CD4-positive, alpha-beta memory T cell (primary cell): Measurements from ENCODE around the gene MEIS3. TPM values are rescaled to one million over a fixed set of nuclear protein-coding genes. Genes with fewer than 3 reads are reported as not detected.

Experiments used
- CTCF ChIA-PET: fragments of 350-600 bp; sonication (Branson Sonifier 250); formaldehyde crosslinking; loops from one replicate; lab custom pipeline; 2021; ENCODE audit warnings: inconsistent platforms; ENCODE audit not compliant: partially characterized antibody; lab: Charles Lee
- POLR2A ChIA-PET: fragments of 350-600 bp; sonication (Branson Sonifier 250); formaldehyde crosslinking; loops from one replicate; lab custom pipeline; 2021; ENCODE audit not compliant: partially characterized antibody; lab: Charles Lee
- DNase-seq, 5 donors: peaks; one replicate each; pipeline versions ENCODE4 v3.0.0 to v3.0.0-alpha.2; 2020 to 2022; ENCODE audit warnings: mixed read lengths in 1 of 5
- H3K27ac ChIP-seq: one replicate; pipeline ENCODE4 v1.7.0; 2013; ENCODE audit warnings: low read depth, low read length
- H3K27me3 ChIP-seq: 2 replicates; pipeline ENCODE4 v1.7.0; 2013; ENCODE audit warnings: mild to moderate bottlenecking, low read length, moderate library complexity; ENCODE audit not compliant: insufficient read depth
- H3K36me3 ChIP-seq: 2 replicates; pipeline ENCODE4 v1.7.0; 2013; ENCODE audit warnings: mild to moderate bottlenecking, low read length, moderate library complexity; ENCODE audit not compliant: insufficient read depth
- H3K4me1 ChIP-seq: 2 replicates; pipeline ENCODE4 v1.7.0; 2013; ENCODE audit warnings: mild to moderate bottlenecking, low read length, moderate library complexity; ENCODE audit not compliant: insufficient read depth
- H3K4me3 ChIP-seq, 2 donors: one replicate each; pipeline ENCODE4 v1.7.0; 2013; ENCODE audit warnings: low read length in 2 of 2, mild to moderate bottlenecking in 1 of 2
- H3K9me3 ChIP-seq, 2 donors: one replicate each; pipeline ENCODE4 v1.7.0; 2013; ENCODE audit warnings: low read length in 2 of 2, control low read depth in 1 of 2; ENCODE audit not compliant: control insufficient read depth in 1 of 2
- H3K27ac Mint-ChIP-seq, 7 donors: one replicate each; pipeline ENCODE4 v1.8.0; 2020 to 2021; ENCODE audit warnings: mixed read lengths in 7 of 7, mild to moderate bottlenecking in 6 of 7, inconsistent platforms in 3 of 7, moderate library complexity in 3 of 7
- H3K27me3 Mint-ChIP-seq, 2 donors: one replicate each; pipeline ENCODE4 v1.8.0; 2020 to 2021; ENCODE audit warnings: mixed read lengths in 2 of 2
- H3K36me3 Mint-ChIP-seq, 2 donors: one replicate each; pipeline ENCODE4 v1.8.0; 2020 to 2021; ENCODE audit warnings: mixed read lengths in 2 of 2, inconsistent platforms in 1 of 2, mild to moderate bottlenecking in 1 of 2
- H3K4me1 Mint-ChIP-seq, 4 donors: one replicate each; pipeline ENCODE4 v1.8.0; 2020 to 2021; ENCODE audit warnings: mixed read lengths in 4 of 4, mild to moderate bottlenecking in 1 of 4
- H3K4me3 Mint-ChIP-seq, 8 donors: one replicate each; pipeline ENCODE4 v1.8.0; 2020 to 2021; ENCODE audit warnings: mixed read lengths in 8 of 8, mild to moderate bottlenecking in 7 of 8, moderate library complexity in 6 of 8, inconsistent platforms in 3 of 8
- H3K9me3 Mint-ChIP-seq, 8 donors: one replicate each; pipeline ENCODE4 v1.8.0; 2020 to 2021; ENCODE audit warnings: mixed read lengths in 8 of 8, mild to moderate bottlenecking in 5 of 8, inconsistent platforms in 3 of 8, moderate library complexity in 1 of 8
- intact Hi-C: fragments of 100-400 bp; cut with micrococcal nuclease; formaldehyde crosslinking; loops from one replicate; pipeline ENCODE4 v1.15.1; 2023
- polyA plus RNA-seq, 2 donors: library from polyadenylated mRNA; unstranded; fragments of 300-500 nt; fragmentation: Illumina TruSeq; gene quantifications; one replicate each; pipeline ENCODE4 v1.2.3, GENCODE V29; 2021
- total RNA-seq, 2 experiments: library from RNA; stranded (reverse); gene quantifications; one replicate each; pipeline ENCODE4 v1.2.3, GENCODE V29; 2021

MEIS3 gene
- under 1 TPM in 1 of 2 experiments, not detected in 1; 0.35 TPM for total RNA-seq
- polyA plus RNA-seq: under 1 TPM in 1 of 2 donors, not detected in 1; 0.71 TPM

DNA sequence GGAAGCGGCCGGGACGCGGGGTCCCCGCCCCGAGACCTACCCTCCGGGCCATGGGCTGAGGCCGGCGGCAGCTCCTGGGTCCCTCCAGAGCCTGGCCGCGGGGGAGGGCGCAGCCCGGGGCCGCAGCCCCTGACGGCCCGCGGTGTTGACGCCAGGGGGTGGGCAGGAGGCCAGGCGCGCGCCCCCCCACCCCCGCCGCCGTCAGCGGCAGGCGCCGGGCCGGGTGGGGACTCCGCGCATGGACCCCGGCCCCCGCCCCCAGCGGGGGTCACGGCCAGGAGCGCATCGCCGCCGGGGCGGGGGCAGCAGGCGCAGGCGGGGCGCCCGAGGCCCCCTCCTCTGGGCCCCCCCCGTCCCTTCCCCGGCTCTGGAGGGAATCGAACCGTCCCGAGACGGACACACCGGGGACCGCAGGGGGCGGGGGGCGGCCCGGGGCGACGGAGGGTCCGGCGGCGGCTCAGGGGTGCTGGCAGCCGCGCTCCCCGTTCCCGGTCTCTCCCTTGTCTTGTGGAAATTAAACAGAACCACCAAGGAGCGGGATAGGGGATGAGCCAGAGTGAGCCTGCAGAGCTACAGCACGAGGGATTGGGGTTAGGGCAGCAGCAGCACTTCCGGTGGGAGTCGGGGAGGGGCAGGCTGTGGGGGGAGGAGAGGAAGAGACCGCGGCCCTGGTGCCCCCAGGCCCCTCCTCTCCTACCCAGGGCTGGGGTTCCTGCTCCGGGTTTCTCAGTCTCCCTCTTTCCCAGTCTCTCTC lies at the start of gene MEIS3:
TSS of gene MEIS3 (minus strand) at position 498 of the 754 bp plus-strand sequence. CDS start at position 52, 446 bp downstream.
- peaks cover 0 to 8% (median 0%) of the 10 kb centered on the region in 8 donors for H3K9me3 Mint-ChIP-seq
- no peak within 1 kb of the TSS for H3K27ac ChIP-seq
- CTCF ChIA-PET: interaction anchor here (0.9 to 1.6 kb wide), 2 partner anchors 9 to 17 kb away, joined by 3 to 4 read pairs; no protein-coding TSS in a partner anchor
- H3K4me1 ChIP-seq: peaks cover 40% of the 10 kb centered on the region
- H3K27me3 ChIP-seq: peaks cover 56% of the 10 kb centered on the region
- no peaks in the 10 kb centered on the region for H3K36me3 ChIP-seq
- peaks cover 0 to 9% of the 10 kb centered on the region in 2 donors for H3K36me3 Mint-ChIP-seq
- POLR2A ChIA-PET: no interaction called here
- H3K9me3 ChIP-seq: no peaks in the 10 kb centered on the region
- peaks cover 58 to 62% of the 10 kb centered on the region in 2 donors for H3K27me3 Mint-ChIP-seq
- H3K4me3 Mint-ChIP-seq: peak within 1 kb of the TSS; percentile 35 to 78 (median 59)
- H3K4me1 Mint-ChIP-seq: peaks cover 32 to 50% (median 41%) of the 10 kb centered on the region in 4 donors
- H3K27ac Mint-ChIP-seq: peak within 1 kb of the TSS in 2 of 7 donors; percentile 42 to 83
- no peak for DNase-seq
- intact Hi-C loops: no loop called here
- H3K4me3 ChIP-seq: no peak within 1 kb of the TSS

DNA sequence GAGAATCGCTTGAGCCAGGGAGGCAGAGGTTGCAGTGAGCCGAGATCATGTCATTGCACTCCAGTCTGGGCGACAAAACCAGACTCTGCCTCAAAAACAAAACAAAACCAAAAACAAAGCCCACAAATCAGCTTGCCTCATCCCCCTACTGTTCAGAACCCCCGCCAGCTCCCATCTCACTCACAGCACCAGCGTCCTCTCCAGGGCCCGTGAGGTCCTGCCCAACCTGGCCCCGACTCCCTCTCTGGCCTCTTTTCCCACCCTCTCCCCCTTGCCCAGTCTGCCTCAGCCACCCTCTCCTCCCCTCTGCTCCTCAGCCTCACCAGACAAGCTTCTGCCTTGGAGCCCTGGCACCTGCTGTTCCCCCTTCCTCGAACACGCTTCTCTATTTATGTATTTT lies 48.6 kb upstream of the MEIS3 start:
- Histone ChIP-seq H3K36me3 (no peaks in the 10 kb centered on the region), H3K27me3 (peaks cover 37% of the 10 kb centered on the region), H3K4me1 (peaks cover 12% of the 10 kb centered on the region), H3K9me3 (no peaks in the 10 kb centered on the region), H3K27ac (no peak overlapping the region), H3K4me3 (no peak overlapping the region)
- POLR2A ChIA-PET: no interaction called here
- no peak for DNase-seq
- CTCF ChIA-PET: no interaction called here
- peaks cover 52% of the 10 kb centered on the region in 2 donors for H3K27me3 Mint-ChIP-seq
- no peaks in the 10 kb centered on the region for H3K36me3 Mint-ChIP-seq
- H3K9me3 Mint-ChIP-seq: peaks cover 0 to 2% (median 0%) of the 10 kb centered on the region in 8 donors
- intact Hi-C loops: no loop called here
- no peak overlapping the region for H3K4me3 Mint-ChIP-seq
- peak overlapping the region in 1 of 7 donors; percentile 18 for H3K27ac Mint-ChIP-seq
- peaks cover 10 to 14% (median 11%) of the 10 kb centered on the region in 4 donors for H3K4me1 Mint-ChIP-seq

DNA sequence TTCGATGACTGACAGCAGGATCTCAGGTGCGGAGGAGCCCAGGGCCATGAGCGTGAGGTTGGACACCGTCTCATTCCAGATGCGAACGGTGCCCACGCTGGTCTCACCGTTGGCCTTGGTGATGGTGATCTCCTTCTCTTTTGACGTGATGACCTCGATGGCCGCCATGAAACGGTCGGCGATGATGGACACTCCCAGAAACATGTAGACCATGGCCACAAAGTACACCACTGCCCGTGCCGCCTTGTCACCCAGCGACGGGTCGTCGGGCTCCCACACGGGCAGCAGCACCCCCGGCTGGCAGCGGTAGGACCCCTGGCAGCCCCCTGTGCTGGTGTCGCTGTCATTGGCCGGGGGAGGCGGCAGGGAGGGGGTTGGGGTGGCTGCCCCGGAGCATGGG lies 46.6 kb upstream of the MEIS3 start:
- Mint-ChIP-seq H3K27me3 (peaks cover 45 to 52% of the 10 kb centered on the region in 2 donors), H3K27ac (no peak overlapping the region), H3K36me3 (no peaks in the 10 kb centered on the region), H3K4me3 (no peak overlapping the region), H3K9me3 (no peaks in the 10 kb centered on the region), H3K4me1 (peaks cover under 1 to 6% (median 4%) of the 10 kb centered on the region in 4 donors)
- intact Hi-C loops: no loop called here
- no peak for DNase-seq
- no peaks in the 10 kb centered on the region for H3K4me1 ChIP-seq
- H3K36me3 ChIP-seq: no peaks in the 10 kb centered on the region
- ChIA-PET POLR2A (no interaction called here), CTCF (no interaction called here)
- H3K27me3 ChIP-seq: peaks cover 26% of the 10 kb centered on the region
- no peaks in the 10 kb centered on the region for H3K9me3 ChIP-seq
- no peak overlapping the region for H3K4me3 ChIP-seq
- no peak overlapping the region for H3K27ac ChIP-seq

DNA sequence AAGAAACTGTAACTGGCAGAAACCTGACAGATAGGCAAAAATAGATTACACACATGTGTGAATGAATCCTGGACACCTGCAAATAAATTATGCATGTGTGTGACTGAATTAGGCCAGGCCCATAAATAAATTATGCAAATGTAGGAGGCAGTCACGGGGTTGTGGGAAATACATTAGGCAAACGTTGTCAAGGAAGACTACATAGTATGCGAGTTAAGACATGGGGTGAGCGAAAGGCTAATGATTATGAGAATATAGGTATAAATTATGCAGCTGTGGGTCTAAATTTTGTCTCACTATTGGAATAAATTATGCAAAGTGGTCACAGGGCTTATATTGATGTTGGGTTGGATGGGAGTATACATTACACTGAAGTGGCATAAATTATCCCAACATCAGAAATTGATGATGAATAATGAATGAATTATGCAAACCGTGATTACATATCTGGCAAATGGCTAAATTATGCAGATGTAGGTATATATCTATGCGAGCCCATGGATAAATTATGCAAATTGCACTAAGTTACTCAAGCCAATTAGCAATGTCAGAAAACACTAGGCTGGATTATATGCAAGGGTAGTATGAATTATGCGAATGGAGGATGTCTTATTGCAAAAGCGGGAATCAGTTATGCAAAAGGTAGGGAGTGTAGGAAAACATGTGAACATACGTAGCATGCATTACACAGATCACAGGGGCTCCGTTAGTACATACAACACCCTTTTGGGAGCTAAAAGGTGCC lies 45.5 kb upstream of the MEIS3 start:
- H3K9me3 ChIP-seq: no peaks in the 10 kb centered on the region
- Mint-ChIP-seq H3K4me3 (no peak overlapping the region), H3K4me1 (peaks cover 0 to 2% (median 0%) of the 10 kb centered on the region in 4 donors), H3K9me3 (no peaks in the 10 kb centered on the region), H3K27ac (no peak overlapping the region), H3K27me3 (peaks cover 39 to 45% of the 10 kb centered on the region in 2 donors), H3K36me3 (no peaks in the 10 kb centered on the region)
- H3K4me3 ChIP-seq: no peak overlapping the region
- ChIA-PET CTCF (no interaction called here), POLR2A (no interaction called here)
- no peak overlapping the region for H3K27ac ChIP-seq
- peaks cover 15% of the 10 kb centered on the region for H3K27me3 ChIP-seq
- no peaks in the 10 kb centered on the region for H3K4me1 ChIP-seq
- no peak for DNase-seq
- intact Hi-C loops: no loop called here
- H3K36me3 ChIP-seq: no peaks in the 10 kb centered on the region

DNA sequence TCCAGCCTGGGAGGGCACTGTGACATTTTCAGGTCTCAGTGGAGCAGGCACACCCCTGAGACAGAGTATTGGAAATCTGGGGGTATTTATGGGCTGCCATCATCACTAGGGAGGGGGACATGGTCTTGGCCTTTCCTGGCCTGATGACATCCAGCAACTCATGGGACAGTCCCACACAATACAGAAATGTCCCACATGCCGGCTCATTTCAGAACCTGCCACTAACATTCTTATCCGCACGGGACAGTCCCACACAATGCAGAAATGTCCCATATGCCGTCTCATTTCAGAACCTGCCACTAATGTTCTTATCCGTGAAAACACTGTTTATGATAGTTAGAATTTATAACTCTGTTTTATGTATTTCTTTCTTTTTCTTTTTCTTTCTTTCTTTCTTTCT lies 42.5 kb upstream of the MEIS3 start:
- DNase-seq: no peak
- Histone ChIP-seq H3K4me1 (no peaks in the 10 kb centered on the region), H3K4me3 (no peak overlapping the region), H3K27ac (no peak overlapping the region), H3K36me3 (no peaks in the 10 kb centered on the region), H3K27me3 (peaks cover 17% of the 10 kb centered on the region), H3K9me3 (no peaks in the 10 kb centered on the region)
- ChIA-PET CTCF (no interaction called here), POLR2A (no interaction called here)
- no peaks in the 10 kb centered on the region for H3K36me3 Mint-ChIP-seq
- H3K4me3 Mint-ChIP-seq: no peak overlapping the region
- intact Hi-C loops: no loop called here
- H3K27me3 Mint-ChIP-seq: peaks cover 23 to 25% of the 10 kb centered on the region in 2 donors
- no peak overlapping the region for H3K27ac Mint-ChIP-seq
- H3K4me1 Mint-ChIP-seq: no peaks in the 10 kb centered on the region
- H3K9me3 Mint-ChIP-seq: peaks cover 0 to 3% (median 0%) of the 10 kb centered on the region in 8 donors

DNA sequence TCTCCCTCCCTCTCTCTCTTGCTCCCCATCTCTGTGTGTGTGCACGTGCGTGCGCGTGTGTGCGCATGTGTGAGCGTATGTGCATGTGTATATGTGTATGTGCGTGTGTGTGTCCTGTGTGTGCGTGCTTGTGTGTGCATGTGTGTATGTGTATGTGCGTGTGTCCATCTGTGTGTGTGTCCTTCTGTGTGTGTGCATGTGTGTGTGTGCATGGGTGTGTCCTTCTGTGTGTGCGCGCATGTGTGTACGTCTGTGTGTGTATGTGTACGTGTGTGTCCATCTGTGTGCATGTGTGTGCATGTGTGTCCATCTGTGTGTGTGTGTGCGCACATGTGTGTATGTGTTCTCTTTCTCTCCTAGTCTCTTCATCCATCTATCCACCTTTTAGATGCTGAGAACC lies 40.1 kb upstream of the MEIS3 start:
- Histone ChIP-seq H3K9me3 (no peaks in the 10 kb centered on the region), H3K27ac (no peak overlapping the region), H3K27me3 (peaks cover 17% of the 10 kb centered on the region), H3K4me3 (no peak overlapping the region), H3K36me3 (no peaks in the 10 kb centered on the region), H3K4me1 (no peaks in the 10 kb centered on the region)
- intact Hi-C loops: no loop called here
- no peak for DNase-seq
- ChIA-PET CTCF (no interaction called here), POLR2A (no interaction called here)
- no peak overlapping the region for H3K27ac Mint-ChIP-seq
- H3K4me3 Mint-ChIP-seq: no peak overlapping the region
- no peaks in the 10 kb centered on the region for H3K36me3 Mint-ChIP-seq
- H3K9me3 Mint-ChIP-seq: peaks cover 3 to 13% (median 5%) of the 10 kb centered on the region in 8 donors
- H3K27me3 Mint-ChIP-seq: peaks cover 22 to 33% of the 10 kb centered on the region in 2 donors
- peaks cover 0 to 6% (median 0%) of the 10 kb centered on the region in 4 donors for H3K4me1 Mint-ChIP-seq

DNA sequence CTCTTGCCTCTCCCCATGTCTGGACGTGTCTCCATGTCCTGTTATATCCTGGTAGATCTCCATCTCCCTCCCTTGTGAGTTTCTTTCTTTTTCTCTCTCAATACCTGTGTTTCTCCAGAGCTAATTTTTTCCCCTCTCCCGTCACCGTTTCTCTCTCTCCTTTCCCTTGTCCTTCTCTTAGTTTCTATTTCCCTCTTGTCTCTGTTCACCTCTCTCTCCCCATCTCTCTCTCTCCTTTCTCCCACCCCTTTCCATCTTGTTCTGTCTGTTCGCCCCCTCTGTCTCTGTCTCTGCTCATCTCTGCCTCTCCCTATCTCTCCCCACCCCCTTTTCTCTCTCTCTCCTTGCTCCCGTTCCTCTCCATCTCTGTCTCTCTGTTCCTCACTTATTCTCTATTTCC lies 39.3 kb upstream of the MEIS3 start:
- H3K27ac ChIP-seq: no peak overlapping the region
- Mint-ChIP-seq H3K4me3 (no peak overlapping the region), H3K27ac (no peak overlapping the region), H3K4me1 (peaks cover 0 to 6% (median 0%) of the 10 kb centered on the region in 4 donors), H3K36me3 (no peaks in the 10 kb centered on the region), H3K9me3 (peaks cover 3 to 13% (median 5%) of the 10 kb centered on the region in 8 donors), H3K27me3 (peaks cover 21 to 37% of the 10 kb centered on the region in 2 donors)
- ChIA-PET CTCF (no interaction called here), POLR2A (no interaction called here)
- no peaks in the 10 kb centered on the region for H3K4me1 ChIP-seq
- no peaks in the 10 kb centered on the region for H3K36me3 ChIP-seq
- peaks cover 17% of the 10 kb centered on the region for H3K27me3 ChIP-seq
- H3K4me3 ChIP-seq: no peak overlapping the region
- no peak for DNase-seq
- intact Hi-C loops: no loop called here
- no peaks in the 10 kb centered on the region for H3K9me3 ChIP-seq
